Astrocyte (in vitro differentiated cells and primary cell): ENCODE results near the gene OXCT1.
"Not testable (repeated sequence)": the region's sequence is repeated elsewhere in the genome, so short reads cannot be mapped to it uniquely, and the experiment has no call there.

Experiments
- CTCF ChIP-seq: IDR thresholded peaks from 2 replicates; pipeline ENCODE4 v1.5.1; 2011; ENCODE audit warnings: low read depth, mild to moderate bottlenecking, inconsistent platforms, low read length, moderate library complexity; ENCODE audit not compliant: insufficient read depth
- EZH2 ChIP-seq: IDR thresholded peaks from 2 replicates; pipeline ENCODE4 v1.6.1; 2012; ENCODE audit warnings: mild to moderate bottlenecking, low read length, inconsistent platforms; ENCODE audit not compliant: insufficient read depth

DNA sequence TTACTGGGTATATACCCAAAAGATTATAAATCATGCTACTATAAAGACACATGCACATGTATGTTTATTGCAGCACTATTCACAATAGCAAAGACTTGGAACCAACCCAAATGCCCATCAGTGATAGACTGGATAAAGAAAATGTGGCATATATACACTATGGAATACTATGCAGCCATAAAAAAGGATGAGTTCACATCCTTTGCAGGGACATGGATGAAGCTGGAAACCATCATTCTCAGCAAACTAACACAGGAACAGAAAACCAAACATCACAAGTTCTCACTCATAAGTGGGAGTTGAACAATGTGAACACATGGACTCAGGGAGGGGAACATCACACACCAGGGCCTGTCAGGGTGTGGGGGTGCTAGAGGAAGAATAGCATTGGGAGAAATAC is 155.8 kb downstream of the OXCT1 start:
- TF ChIP-seq CTCF, EZH2: not testable (repeated sequence)
